AG04450 (cell line): ENCODE results near the gene TMUB1. TPM values are rescaled to one million over a fixed set of nuclear protein-coding genes. Genes with fewer than 3 reads are reported as not detected.

Source experiments
- CTCF ChIA-PET: fragments of 300-600, 350-600 bp; formaldehyde crosslinking; extraction: SDS; loops from one replicate; lab custom pipeline; 2022; ENCODE audit warnings: antibody characterized with exemption, inconsistent platforms; lab: Charles Lee
- POLR2A ChIA-PET: fragments of 350-600 bp; formaldehyde crosslinking; extraction: SDS; loops from one replicate; lab custom pipeline; 2021; ENCODE audit warnings: antibody characterized with exemption, inconsistent platforms; lab: Yijun Ruan, JAX
- DNase-seq: peaks from one replicate; pipeline ENCODE4 v3.0.0-alpha.2; 2011; ENCODE audit warnings: low read depth, low spot score
- H3K27ac ChIP-seq: one replicate; pipeline ENCODE4 v1.5.1; 2012; ENCODE audit warnings: low read depth, low read length, control low read depth
- H3K27me3 ChIP-seq: one replicate; pipeline ENCODE4 v1.6.0; 2012; ENCODE audit warnings: low read length; ENCODE audit not compliant: control insufficient read depth, insufficient read depth
- H3K4me3 ChIP-seq: 2 replicates; pipeline ENCODE4 v1.5.1; 2011; ENCODE audit warnings: mild to moderate bottlenecking, low read depth, low read length, control low read depth
- H3K9me3 ChIP-seq: 2 replicates; pipeline ENCODE4 v1.5.1; 2012; ENCODE audit warnings: low read length; ENCODE audit not compliant: control insufficient read depth, insufficient read depth
- CTCF ChIP-seq: IDR thresholded peaks from 2 replicates; pipeline ENCODE4 v1.5.1; 2011; ENCODE audit warnings: low read depth, low read length, control low read depth, inconsistent platforms
- polyA plus RNA-seq: library from polyadenylated mRNA; depleted of rRNA; stranded (reverse); fragments of >200 nt; gene quantifications from 2 replicates; pipeline ENCODE4 v1.2.3, GENCODE V29; 2011

TMUB1 gene
- polyA plus RNA-seq, 1 experiment: 9.7 TPM

- H3K27ac ChIP-seq: no peak overlapping the region
- ChIA-PET CTCF (interaction anchor here (0.6 to 4.0 kb wide), 4 partner anchors 9 to 596 kb away, joined by 10 to 21 read pairs (median 16); no protein-coding TSS in a partner anchor), POLR2A (no interaction called here)
Observed at GRCh38 chr7:151122276-151122675, 39.0 kb upstream of the TMUB1 start.

GRCh38 chr7:151121380-151122170 is 38.3 kb upstream of the TMUB1 start:
- H3K27ac ChIP-seq: no peak overlapping the region
- H3K9me3 ChIP-seq: no peaks in the 10 kb centered on the region; the same call in 1 of the 2 replicates
- ChIA-PET CTCF (interaction anchor here (1.0 to 1.4 kb wide), 2 partner anchors 50 to 122 kb away, joined by 4 read pairs; no protein-coding TSS in a partner anchor), POLR2A (no interaction called here)
- TF ChIP-seq CTCF: no peak
- no peak overlapping the region for H3K4me3 ChIP-seq
- DNase-seq: no peak
- no peaks in the 10 kb centered on the region for H3K27me3 ChIP-seq

More at GRCh38 chr7:151122276-151122675, 39.0 kb upstream of the TMUB1 start:
- no peaks in the 10 kb centered on the region; the same call in 1 of the 2 replicates for H3K9me3 ChIP-seq
- H3K4me3 ChIP-seq: no peak overlapping the region
- no peaks in the 10 kb centered on the region for H3K27me3 ChIP-seq
- DNase-seq: no peak
- no peak; the same call in 1 of the 2 replicates for TF ChIP-seq CTCF

GRCh38 chr7:151120896-151121295 is 37.6 kb upstream of the TMUB1 start:
- POLR2A ChIA-PET: no interaction called here
- no peaks in the 10 kb centered on the region for H3K27me3 ChIP-seq
- CTCF ChIA-PET: interaction anchor here (0.9 to 1.4 kb wide), 3 partner anchors 11 to 123 kb away, joined by 3 to 4 read pairs (median 4); no protein-coding TSS in a partner anchor

GRCh38 chr7:151119902-151120301 is 36.6 kb upstream of the TMUB1 start:
- H3K27me3 ChIP-seq: no peaks in the 10 kb centered on the region
- H3K9me3 ChIP-seq: no peaks in the 10 kb centered on the region; the same call in 1 of the 2 replicates
- no peak for TF ChIP-seq CTCF
- H3K4me3 ChIP-seq: no peak overlapping the region
- DNase-seq: no peak
- ChIA-PET POLR2A (no interaction called here), CTCF (interaction anchor here (0.9 to 1.4 kb wide), 3 partner anchors 9 to 124 kb away, joined by 3 to 5 read pairs (median 4); no protein-coding TSS in a partner anchor)
- no peak overlapping the region for H3K27ac ChIP-seq

More at GRCh38 chr7:151120896-151121295, 37.6 kb upstream of the TMUB1 start:
- no peaks in the 10 kb centered on the region; the same call in 1 of the 2 replicates for H3K9me3 ChIP-seq
- H3K27ac ChIP-seq: no peak overlapping the region
- TF ChIP-seq CTCF: no peak
- H3K4me3 ChIP-seq: no peak overlapping the region
- no peak for DNase-seq

GRCh38 chr7:151119055-151119415 is 35.7 kb upstream of the TMUB1 start:
- no peak for TF ChIP-seq CTCF
- Histone ChIP-seq H3K27me3 (no peaks in the 10 kb centered on the region), H3K9me3 (no peaks in the 10 kb centered on the region; the same call in 1 of the 2 replicates), H3K27ac (no peak overlapping the region), H3K4me3 (no peak overlapping the region)
- ChIA-PET CTCF (interaction anchor here (0.6 to 1.3 kb wide), 2 partner anchors 8 to 386 kb away, joined by 3 to 5 read pairs; no protein-coding TSS in a partner anchor), POLR2A (no interaction called here)
- no peak for DNase-seq
